Tibial nerve (tissue), 4 donors: ENCODE data around the gene DHRS7C. TPM values are rescaled to one million over a fixed set of nuclear protein-coding genes. Genes with fewer than 3 reads are reported as not detected.

Experiments
- DNase-seq, 2 donors: peaks; one replicate each; pipeline ENCODE4 v3.0.0-alpha.2; 2019; ENCODE audit warnings: low spot score in 2 of 2
- H3K27ac ChIP-seq, 4 donors: fragments of 200-600 bp; sonication (generic) in 3 of 4; one replicate each; pipeline ENCODE4 v1.5.1; 2017 to 2019; ENCODE audit warnings: mild to moderate bottlenecking in 1 of 4
- H3K27me3 ChIP-seq, 2 donors: fragments of 200-600 bp; sonication (generic) in 1 of 2; one replicate each; pipeline versions ENCODE4 v1.5.1 to v1.6.0; 2017 to 2019
- H3K36me3 ChIP-seq, 3 donors: fragments of 200-600 bp; sonication (generic); one replicate each; pipeline ENCODE4 v1.5.1; 2018 to 2019
- H3K4me1 ChIP-seq, 4 donors: fragments of 200-600 bp; sonication (generic) in 3 of 4; one replicate each; pipeline ENCODE4 v1.5.1; 2017 to 2019
- H3K4me3 ChIP-seq, 4 donors: fragments of 200-600 bp; sonication (generic) in 3 of 4; one replicate each; pipeline ENCODE4 v1.5.1; 2017 to 2019; ENCODE audit warnings: mild to moderate bottlenecking in 1 of 4, moderate library complexity in 1 of 4
- H3K9me3 ChIP-seq, 4 donors: fragments of 200-600 bp; sonication (generic) in 3 of 4; one replicate each; pipeline ENCODE4 v1.5.1; 2017 to 2019
- CTCF ChIP-seq, 5 experiments: fragments of 200-600 bp in 3 of 5; fragments of 450-650 bp in 2 of 5; sonication (generic) in 3 of 5; IDR thresholded peaks; one replicate each; pipeline ENCODE4 v1.5.1; 2016 to 2019; ENCODE audit warnings: antibody characterized with exemption in 5 of 5, mild to moderate bottlenecking in 3 of 5, moderate library complexity in 2 of 5
- EP300 ChIP-seq, 2 donors: sonication (generic); formaldehyde crosslinking; IDR thresholded peaks; one replicate each; pipeline ENCODE4 v1.6.1; 2017; ENCODE audit warnings: antibody characterized with exemption in 2 of 2, mild to moderate bottlenecking in 1 of 2
- POLR2A ChIP-seq, 2 donors: fragments of 450-650 bp; IDR thresholded peaks; one replicate each; pipeline ENCODE4 v1.6.1; 2017; ENCODE audit warnings: antibody characterized with exemption in 2 of 2, mild to moderate bottlenecking in 2 of 2, moderate library complexity in 2 of 2
- WGBS, 2 donors: methylation state at CpG; one replicate each; pipeline ENCODE4 v1.1.5; 2018; 5-methylcytosine and 5-hydroxymethylcytosine counted together
- total RNA-seq, 4 donors: library from RNA; depleted of rRNA; stranded (reverse); fragments of >200 nt; gene quantifications; one replicate each; pipeline ENCODE4 v1.1.0, GENCODE V29; 2016

DHRS7C gene
- total RNA-seq, 4 donors from 2014 or later = not detected

- Histone ChIP-seq H3K27me3 (no peaks in the 10 kb centered on the region), H3K27ac (no peak overlapping the region)
- 45 to 51% methylated on average over 6 of the region's 6 CpGs for WGBS, 2 donors
Measured at GRCh38 chr17:9726291-9726690, 65.1 kb downstream of the DHRS7C start.

GRCh38 chr17:9725575-9725974, 65.8 kb downstream of the DHRS7C start:
- peaks cover 0 to 7% (median 0%) of the 10 kb centered on the region in 4 donors for H3K4me1 ChIP-seq
- TF ChIP-seq POLR2A (IDR thresholded peaks at IDR 0.05) = no peak
- TF ChIP-seq CTCF (IDR thresholded peaks at IDR 0.05) = no peak
- TF ChIP-seq EP300 (IDR thresholded peaks at IDR 0.05) = no peak
- no peaks in the 10 kb centered on the region for H3K27me3 ChIP-seq
- H3K9me3 ChIP-seq = no peaks in the 10 kb centered on the region
- DNase-seq = no peak
- no peak overlapping the region for H3K27ac ChIP-seq
- no peaks in the 10 kb centered on the region for H3K36me3 ChIP-seq
- no peak overlapping the region for H3K4me3 ChIP-seq
- 28 to 33% methylated on average over 9 of the region's 9 CpGs for WGBS, 2 donors

More at GRCh38 chr17:9726291-9726690, 65.1 kb downstream of the DHRS7C start:
- H3K4me1 ChIP-seq = peaks cover 0 to 7% (median 0%) of the 10 kb centered on the region in 4 donors
- TF ChIP-seq CTCF (IDR thresholded peaks at IDR 0.05) = no peak
- DNase-seq = no peak
- H3K36me3 ChIP-seq = no peaks in the 10 kb centered on the region
- no peak overlapping the region for H3K4me3 ChIP-seq
- H3K9me3 ChIP-seq = no peaks in the 10 kb centered on the region

Other genes with a start within 250 kb of the DHRS7C start
- 10 to 100 TPM; 57.7 to 97.2 (median 69.1) TPM for gene STX8, start 215.8 kb downstream of the DHRS7C start, total RNA-seq
- gene CFAP52, start 214.9 kb downstream of the DHRS7C start, total RNA-seq = 1 to 10 TPM in 1 of 4 donors, under 1 TPM in 2, not detected in 1; 0.22 to 1.6 (median 0.30) TPM
- under 1 TPM; 0.20 to 0.84 (median 0.26) TPM for gene USP43, start 146.1 kb downstream of the DHRS7C start, total RNA-seq
- gene GSG1L2, start 30.5 kb upstream of the DHRS7C start, total RNA-seq = not detected
- under 1 TPM in 3 of 4 donors, not detected in 1; 0.21 to 0.87 (median 0.59) TPM for gene GLP2R, start 34.3 kb upstream of the DHRS7C start, total RNA-seq
- gene RCVRN, start 113.7 kb upstream of the DHRS7C start, total RNA-seq = not detected